Stimulated activated CD8-positive, alpha-beta memory T cell treated with anti-CD3 and anti-CD28 coated beads, Interleukin-7, amount 100 ng/mL, for 4 hours (primary cell): Measurements from ENCODE around the gene KCNT2.

Source experiments
- DNase-seq, 2 donors: peaks; one replicate each; pipeline ENCODE4 v3.0.0-alpha.2; 2020; ENCODE audit warnings: low read depth in 2 of 2

The KCNT2 gene

DNA sequence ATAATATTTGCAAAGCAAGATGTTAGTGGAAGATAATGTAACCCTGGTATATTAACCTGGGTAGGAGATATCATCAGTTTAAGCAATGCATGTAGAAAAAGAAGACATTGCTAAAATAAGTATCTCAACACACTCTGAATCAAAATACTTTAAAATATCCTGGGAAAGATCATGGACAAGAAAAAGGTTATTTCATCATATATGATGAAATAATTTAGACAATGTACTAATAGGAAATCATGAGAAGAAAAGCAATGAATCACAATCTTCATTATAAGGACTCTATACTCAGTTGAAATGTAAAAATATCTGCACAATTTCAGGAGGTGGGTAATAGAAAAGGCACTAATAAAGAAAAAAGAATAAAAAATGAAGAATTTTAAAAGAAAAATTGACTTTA lies 158.8 kb downstream of the KCNT2 start:
- DNase-seq = no peak

- no peak for DNase-seq
Measured at GRCh38 chr1:196445775-196446174, 162.5 kb downstream of the KCNT2 start.

DNA sequence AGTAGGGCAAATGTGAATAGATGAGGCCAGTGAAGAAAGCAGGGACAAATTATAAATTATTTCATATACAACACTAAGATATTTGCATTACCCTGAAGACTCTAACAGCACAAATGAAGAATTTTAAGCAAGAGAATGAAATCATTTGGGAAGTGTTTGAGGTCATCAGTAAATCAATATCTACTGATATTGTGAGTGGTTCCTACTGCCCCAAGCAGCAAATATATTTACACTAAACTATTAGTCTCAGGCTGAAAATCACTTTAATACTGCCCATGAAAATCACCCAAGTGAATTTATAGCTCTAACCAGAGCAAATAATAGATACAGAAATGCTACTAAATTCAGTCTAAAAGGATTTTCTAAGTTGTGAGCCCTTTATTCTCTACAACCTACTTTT lies 163.6 kb downstream of the KCNT2 start:
- no peak for DNase-seq

DNA sequence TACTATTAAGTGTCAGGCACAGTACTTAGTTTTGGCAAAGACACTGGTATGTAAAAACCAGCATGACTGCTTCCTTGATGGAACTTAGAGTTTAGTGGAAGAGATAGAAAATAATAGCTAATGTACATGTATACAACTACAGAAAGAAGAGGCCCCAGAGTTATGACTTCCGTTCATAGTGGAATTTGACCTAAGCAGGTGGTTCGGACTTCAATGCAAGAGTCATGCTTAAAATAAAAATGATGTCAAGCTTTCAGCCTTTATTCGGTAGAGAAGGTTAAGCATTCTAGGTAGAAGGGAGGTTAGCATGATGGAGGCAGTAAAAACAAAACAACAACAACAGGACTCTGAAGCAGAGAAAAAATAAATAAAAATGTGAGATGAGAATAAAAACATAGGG lies 165.9 kb downstream of the KCNT2 start:
- no peak for DNase-seq

GRCh38 chr1:196440711-196441110 lies 167.5 kb downstream of the KCNT2 start:
- DNase-seq = no peak

DNA sequence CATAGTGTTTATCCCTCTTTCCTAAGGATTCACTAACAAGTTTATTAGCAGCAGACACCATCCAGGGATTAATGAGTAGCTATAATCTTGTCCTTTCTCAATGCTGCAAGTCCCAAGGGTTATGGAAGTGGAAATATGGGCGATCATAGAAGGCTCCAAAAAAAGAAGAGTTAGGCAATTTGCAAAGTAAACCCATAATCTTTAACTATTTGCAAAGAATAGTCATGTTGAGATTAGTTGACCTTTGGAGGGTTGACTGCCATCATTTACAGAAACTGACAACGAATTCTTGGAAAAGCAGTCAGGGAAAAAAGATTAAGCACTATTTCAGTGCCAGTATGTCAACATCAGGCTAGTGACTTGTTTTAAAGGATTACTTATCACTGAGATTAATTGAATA lies 169.9 kb downstream of the KCNT2 start:
- DNase-seq = no peak

DNA sequence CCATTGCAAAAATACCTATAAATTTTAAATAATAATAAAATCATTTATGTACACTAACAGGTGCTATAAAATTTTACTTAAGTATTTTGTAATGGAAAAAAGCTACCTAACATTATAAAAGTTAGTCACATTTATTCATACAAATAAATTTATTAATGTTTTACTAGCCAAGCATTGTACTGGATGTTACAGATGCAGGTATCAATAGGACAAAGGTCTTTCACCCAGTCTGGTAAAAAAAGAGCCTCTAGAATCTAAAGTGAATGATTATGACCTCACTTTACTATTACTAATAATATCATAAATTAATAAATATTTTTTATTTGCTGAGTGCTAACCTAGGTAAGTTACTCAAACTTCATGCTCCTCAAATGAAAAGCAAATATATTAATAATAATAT lies 170.6 kb downstream of the KCNT2 start:
- no peak for DNase-seq

DNA sequence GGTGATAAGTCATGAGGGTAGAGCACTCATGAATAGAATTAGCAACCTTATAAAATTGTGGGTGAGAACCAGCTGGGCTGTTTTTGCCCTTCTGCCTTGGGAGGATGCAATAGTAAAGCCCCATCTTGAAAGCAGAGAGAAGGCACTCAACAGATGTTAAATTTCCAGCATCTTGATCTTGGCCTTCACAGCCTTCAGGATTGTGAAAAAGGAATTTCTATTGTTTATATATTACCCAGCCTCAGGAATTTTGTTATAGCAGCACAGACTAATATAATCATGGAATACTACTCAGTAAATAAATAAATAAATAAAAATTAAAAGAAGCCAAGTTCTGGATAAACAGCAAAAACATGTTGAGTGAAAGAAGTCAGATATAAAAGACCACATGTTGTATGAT lies 175.2 kb downstream of the KCNT2 start:
- no peak for DNase-seq

- DNase-seq = no peak
Measured at GRCh38 chr1:196427976-196428734, 180.1 kb downstream of the KCNT2 start.

DNA sequence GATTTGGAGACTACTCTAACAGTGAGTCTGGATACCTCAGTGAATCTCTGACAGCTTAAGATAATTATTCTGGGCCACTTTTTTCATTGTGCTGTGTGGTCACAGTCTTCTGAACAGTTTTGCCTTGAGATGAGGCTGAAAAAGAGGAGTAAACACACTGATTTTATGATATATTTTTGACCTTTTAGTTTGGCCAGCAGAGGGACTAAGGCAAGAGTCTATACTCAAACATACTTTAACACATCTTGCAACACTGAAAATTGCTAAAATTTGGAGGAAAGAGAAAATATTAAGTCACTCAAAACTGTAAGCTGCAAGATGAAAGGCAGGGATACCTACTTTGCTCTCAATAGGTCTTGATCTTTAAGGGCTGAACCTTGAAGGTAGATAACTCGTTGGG lies 182.7 kb downstream of the KCNT2 start:
- no peak for DNase-seq

DNA sequence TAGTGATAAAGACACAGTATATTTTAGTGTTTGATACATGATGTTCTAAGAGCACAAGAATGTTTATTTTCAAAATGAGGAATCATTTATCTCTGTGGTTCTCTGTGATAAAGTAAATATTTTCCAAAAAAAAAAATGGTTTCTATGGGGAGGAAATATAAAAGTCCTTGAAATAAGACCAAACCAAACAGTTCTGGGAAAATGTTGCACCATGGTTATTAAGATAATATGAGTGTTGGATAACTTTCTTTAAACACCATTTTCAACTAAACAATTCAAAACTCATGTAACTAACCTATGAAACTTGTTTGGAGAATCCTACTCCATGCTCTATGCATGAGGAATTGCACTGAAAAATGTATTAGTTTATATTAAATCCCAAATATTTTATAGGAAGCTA lies 184.6 kb downstream of the KCNT2 start:
- no peak for DNase-seq

GRCh38 chr1:196418772-196419171 lies 189.5 kb downstream of the KCNT2 start:
- no peak for DNase-seq

DNA sequence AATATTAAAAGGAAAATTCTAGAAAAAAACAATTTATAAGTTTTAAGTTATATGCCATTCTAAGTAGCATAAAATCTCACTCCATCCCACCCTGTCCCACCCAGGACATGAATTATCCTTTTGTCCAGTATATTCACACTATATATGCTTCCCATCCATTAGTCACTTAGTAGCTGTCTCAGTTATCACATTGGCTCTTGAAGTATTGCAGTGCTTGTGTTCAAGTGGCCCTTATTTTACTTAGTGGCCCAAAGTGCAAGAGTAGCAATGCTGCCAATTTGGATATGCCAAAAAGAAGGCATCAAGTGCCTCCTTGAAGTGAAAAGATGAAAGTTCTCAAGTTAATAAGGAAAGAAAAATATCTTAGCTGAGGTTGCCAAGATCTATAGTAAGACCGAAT lies 192.3 kb downstream of the KCNT2 start:
- no peak for DNase-seq

DNA sequence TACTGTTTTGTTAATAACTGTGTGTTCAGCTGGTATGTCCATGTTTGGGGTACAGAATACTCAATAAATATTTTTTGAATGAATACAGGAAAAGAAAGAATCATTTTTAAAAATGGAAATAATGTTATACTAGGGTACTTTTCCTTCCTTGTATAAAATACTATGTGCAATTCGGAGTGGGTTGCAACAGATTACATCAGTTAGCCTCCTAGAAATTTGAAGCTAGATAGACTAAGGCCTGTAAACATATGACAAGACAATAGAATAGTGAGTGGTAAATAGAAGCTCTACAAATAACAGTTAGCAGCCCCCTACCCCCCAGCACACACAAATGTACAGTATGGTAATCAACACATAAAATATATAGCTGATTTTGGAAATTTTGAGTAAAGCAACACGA lies 195.9 kb downstream of the KCNT2 start:
- DNase-seq = no peak

DNA sequence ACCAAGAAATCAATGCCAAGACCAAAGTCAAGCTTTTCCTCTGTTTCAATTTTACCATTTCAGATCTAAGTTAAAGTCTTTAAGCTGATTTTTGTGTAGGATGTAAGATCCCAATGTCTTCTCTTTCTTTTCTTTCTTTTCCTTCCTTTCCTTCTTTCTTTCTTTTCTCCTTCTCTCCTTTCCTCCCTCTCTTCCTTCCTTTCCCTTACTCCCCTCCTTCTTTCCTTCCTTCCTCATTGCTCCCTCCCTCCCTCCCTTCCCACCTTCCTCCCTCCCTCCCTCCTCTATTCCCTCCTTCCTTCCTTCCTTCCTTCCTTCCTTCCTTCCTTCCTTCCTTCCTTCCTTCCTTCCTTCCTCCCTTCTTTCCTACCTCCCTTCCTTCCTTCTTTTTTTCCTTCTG lies 197.5 kb downstream of the KCNT2 start:
- DNase-seq = no peak

DNA sequence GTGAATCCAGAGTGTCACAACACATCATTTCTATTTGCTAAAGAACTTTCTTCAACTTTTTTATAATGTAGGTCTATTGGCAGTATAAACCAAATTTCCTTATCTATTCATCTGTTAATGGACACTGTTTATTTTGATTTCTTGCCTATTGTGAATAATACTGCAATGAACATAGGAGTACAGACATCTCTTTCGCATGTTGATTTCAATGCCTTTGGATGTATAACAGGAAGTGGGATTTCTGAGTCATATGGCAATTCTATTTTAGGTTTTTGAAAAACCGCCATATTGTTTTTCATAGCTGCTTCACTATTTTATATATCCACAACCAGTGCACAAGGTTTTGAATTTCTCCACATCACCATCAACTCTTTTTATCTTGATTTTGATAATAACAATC lies 198.7 kb downstream of the KCNT2 start:
- no peak for DNase-seq

- no peak for DNase-seq
Measured at GRCh38 chr1:196407358-196408051, 200.7 kb downstream of the KCNT2 start.

GRCh38 chr1:196405839-196406238 lies 202.4 kb downstream of the KCNT2 start:
- DNase-seq = no peak

DNA sequence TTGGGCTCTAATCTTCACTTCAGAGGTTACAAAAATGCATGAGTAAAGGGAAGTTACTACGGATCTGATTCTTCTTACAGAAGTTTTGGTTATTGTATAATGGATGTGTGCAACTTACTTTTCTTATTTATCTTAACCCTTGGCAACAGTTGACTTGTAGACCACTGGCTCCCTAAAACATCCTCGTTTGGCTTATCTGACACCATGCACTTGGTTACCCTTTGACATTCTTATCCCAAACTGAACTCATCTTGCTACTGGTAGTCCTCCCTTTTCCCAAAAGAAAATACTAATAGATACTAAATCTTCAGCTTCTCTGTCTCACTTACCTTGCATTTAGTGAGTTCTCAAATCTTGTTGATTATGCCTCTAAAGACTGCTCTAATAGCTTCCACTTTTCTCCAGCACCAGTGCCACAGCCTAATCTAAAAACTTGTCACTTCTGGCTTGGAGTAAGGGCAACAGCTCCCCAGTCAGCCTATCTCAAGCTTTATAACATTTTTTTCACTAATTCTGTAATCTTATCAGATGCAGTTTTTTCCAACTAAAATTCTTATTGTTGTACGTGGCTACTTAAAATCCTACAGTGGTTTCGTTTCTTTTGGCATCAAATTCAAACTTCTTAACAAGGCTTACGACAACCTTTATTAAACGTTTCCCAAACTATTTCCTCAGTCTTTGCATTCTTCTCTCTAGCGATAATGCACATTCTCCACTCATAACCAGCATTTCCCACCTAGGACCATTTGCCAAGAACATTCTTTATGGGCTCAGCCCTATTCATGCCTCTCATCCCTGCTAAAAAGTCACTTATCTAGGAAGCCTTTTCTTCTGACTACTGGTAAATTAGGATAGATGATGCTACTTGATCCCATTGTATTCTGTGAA lies 204.2 kb downstream of the KCNT2 start:
- DNase-seq = no peak

DNA sequence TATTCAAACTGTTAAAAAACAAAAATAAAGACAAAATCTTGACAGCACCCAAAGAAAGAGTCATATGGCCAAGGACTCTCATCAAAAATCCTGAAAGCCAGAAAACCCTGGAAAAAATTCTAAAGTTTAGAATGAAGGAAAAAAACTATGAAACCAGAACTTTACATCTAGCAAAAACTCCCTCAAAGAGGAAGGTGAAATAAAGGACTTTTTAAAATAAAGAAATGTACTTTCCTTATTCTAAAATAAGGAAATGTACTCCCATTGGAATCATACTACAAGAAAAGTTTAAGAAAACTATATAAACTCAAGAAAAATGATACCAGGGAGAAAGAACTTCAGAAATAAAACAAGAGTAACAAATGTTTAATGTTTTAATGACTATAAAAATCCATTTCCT lies 206.3 kb downstream of the KCNT2 start:
- DNase-seq = no peak

GRCh38 chr1:196401452-196401833 lies 206.8 kb downstream of the KCNT2 start:
- DNase-seq = no peak
